Stimulated activated CD4-positive, alpha-beta T cell treated with anti-CD3 and anti-CD28 coated beads, TNF-alpha, amount 100 ng/mL, for 48 hours (primary cell): ENCODE results near the gene NBPF8.
"Not testable (repeated sequence)": the region's sequence is repeated elsewhere in the genome, so short reads cannot be mapped to it uniquely, and the experiment has no call there.

Source experiments
- DNase-seq, 3 donors: peaks; one replicate each; pipeline ENCODE4 v3.0.0-alpha.2; 2020; ENCODE audit warnings: low read depth in 3 of 3

Gene NBPF8, protein sequence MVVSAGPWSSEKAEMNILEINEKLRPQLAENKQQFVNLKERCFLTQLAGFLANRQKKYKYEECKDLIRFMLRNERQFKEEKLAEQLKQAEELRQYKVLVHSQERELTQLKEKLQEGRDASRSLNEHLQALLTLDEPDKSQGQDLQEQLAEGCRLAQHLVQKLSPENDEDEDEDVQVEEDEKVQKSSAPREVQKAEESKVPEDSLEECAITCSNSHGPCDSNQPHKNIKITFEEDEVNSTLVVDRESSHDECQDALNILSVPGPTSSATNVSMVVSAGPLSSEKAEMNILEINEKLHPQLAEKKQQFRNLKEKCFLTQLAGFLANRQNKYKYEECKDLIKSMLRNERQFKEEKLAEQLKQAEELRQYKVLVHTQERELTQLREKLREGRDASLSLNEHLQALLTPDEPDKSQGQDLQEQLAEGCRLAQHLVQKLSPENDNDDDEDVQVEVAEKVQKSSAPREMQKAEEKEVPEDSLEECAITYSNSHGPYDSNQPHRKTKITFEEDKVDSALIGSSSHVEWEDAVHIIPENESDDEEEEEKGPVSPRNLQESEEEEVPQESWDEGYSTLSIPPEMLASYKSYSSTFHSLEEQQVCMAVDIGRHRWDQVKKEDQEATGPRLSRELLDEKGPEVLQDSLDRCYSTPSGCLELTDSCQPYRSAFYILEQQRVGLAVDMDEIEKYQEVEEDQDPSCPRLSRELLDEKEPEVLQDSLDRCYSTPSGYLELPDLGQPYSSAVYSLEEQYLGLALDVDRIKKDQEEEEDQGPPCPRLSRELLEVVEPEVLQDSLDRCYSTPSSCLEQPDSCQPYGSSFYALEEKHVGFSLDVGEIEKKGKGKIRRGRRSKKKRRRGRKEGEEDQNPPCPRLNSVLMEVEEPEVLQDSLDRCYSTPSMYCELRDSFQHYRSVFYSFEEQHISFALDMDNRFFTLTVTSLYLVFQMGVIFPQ

DNA sequence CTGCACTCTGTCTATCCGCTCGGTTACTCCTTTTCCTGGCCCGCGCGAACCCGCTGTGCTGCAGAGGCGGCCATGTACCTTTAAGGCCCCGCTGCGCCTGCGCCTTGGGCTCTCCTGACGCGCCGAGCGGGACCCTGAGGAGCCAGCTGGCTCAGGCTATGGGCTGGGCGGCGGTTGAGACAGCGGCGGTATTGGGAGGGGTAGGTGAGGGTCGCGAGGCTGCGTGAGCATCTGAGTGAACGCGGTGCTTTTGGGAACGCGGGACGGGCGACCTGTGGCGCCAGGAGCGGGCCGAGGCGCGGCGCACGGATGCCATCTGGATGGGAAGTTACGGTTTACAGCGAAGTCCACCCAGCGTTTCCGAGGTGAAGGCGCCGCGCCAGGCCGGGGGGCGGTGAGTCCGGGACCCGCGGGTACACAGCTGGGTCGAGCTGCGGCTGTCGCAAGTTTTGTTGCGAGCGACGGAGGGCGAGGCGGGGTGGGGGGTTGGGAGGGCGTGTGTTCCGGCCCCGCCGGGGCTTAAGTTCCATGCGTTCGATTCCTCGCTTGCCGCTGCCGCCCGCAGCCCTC lies at the start of gene NBPF8:
TSS of gene NBPF8 (plus strand) at position 125 of the 570 bp plus-strand sequence. CDS start 21,488 bp downstream, outside the sequence.
- DNase-seq, result peak; percentile 37 to 64 (median 54)

DNA sequence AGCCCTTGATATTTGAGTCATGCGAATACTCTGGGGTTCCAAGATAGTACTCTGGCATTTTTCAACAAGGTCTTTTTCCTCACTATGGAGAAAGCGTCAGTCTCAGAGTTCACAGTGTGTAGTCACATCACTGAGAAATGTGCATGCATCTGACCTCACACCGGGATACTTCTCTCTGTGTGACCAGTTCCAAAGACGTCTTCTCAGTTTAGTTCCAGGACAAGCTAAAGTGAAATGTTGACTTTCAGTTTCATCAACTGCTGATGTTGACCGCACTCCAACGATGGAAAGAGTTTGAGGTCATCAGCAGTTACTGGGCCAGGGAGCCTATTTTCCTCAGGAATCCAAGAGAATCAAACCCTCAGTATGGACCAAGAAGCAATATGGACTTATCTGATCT lies 47.1 kb upstream of the NBPF8 start:
- not testable (repeated sequence) for DNase-seq

DNA sequence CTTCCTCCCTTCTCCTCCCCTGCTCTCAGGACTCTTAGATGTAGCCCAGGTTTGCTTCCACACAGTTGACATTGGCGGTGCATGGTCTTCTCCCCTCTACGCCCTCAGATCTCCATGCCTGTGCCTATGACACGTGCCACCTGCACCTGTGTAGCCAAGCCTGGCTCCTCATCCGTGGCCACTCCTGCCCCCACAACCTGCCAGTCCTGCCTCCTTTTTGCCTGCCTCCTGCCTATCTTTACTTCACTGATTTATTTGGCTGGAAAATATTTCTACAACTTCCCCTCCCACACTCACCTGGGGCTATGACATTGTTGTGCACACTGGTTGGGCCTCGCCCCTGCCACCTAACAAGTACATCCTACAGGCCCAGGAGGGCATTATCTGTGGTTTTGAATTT lies 28.2 kb upstream of the NBPF8 start:
- DNase-seq, result not testable (repeated sequence)

DNA sequence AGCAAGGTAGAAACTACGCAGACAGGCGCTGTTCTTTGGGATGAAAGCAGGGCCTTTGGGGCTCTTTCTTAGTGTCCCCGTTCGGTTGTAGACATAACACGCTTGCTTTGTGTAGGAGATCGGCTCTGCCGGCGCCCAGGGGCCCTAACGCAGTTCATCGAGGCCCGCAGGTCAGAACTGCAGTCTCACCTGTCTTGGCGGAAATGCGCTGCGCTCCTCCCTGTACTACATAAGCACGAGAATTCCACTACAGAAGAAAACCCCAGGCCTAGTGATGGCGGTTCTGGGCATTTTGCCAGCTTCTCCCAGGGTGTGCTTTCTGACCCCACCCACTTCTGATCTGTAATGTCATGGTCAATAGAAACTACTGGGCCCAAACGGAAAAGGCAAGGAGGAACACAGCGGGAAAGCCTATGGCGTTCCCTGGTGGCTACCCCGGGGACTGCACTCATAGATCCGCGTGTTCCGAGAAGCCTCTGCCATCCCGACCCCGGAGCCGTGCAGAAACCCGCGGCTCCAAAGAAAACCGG lies 26.2 kb upstream of the NBPF8 start:
- peak in 1 of 3 donors; percentile 12 for DNase-seq

DNA sequence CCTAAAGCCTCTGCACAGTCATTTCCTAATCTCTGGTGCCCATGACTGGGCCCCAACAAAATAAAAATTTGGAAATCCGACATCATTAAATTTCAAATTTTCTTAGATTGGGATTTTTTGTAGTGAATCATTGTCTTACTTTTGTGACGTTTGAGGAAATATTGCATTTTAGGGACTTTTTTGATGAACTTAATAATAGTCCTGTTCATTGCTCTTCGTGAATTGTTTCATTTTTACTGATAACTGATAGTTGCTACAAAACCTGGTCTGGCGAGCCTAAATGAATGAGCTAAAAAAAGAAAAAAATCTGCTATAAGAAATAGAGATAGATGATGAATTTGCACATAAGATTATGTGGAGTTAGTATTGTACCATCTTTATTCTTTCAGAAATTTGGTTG lies 23.5 kb upstream of the NBPF8 start:
- DNase-seq, result not testable (repeated sequence)

DNA sequence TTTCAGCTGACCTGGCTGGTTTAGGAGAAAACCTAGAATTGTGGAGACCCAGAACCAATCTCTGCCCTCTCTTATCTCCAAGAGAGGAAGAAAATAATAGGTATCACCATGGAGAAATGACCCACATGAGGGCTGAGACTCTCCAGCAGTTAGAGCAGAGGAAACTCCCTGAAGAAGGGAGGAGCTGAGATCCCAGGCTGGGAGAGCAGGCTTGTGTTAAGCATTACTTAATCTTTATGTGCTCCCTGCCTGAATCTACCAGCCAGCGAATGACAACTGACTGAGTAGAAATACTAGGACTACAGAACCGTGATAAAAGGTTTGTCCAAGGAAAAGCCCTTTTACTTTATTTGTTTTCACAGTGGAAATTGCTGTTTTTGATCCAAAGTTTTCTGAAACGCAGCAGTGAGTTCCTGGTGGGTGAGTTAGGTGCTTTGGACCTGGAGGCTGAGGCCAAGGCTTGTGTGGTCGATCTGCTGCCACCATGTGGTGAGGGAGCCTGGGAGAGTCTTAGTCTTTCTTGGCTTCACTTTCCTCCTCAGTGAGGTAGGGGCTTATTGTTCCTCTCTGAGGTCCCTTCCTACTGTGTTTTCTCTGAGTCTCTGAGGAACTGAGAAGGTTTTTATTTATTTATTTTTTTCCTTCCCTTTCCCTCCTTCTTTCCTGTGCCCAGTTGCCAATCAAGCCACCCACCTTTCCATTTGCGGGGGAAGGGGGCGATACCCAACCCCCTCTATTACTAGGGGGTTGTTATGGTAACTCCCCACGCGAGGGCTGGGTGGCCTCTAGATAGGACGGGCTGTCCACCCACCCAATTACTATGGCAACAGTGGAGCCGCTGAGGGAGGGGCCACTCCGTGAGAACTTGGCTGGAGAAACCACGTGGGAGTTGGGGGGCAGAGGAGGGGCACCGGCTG lies 21.3 kb upstream of the NBPF8 start:
- DNase-seq, result not testable (repeated sequence)

DNA sequence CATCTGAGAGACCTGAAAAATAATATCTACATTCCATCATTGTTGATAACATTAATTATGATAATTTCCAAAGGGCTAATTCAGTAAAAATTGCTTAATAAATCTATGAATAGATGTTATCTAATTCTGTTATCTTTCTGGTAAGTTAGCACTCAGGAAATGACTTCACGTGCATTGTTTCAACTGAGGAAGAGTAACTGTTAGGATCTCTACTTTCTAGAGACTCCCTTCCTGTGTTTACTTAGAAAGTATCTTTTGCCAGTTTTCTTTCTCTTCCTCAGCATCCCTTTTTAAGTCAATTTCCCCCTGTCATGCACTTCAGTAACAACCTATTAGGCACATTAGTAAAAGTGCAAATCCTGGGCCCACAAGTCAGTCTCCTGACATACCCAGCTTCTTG lies 9.5 kb upstream of the NBPF8 start:
- not testable (repeated sequence) for DNase-seq

DNA sequence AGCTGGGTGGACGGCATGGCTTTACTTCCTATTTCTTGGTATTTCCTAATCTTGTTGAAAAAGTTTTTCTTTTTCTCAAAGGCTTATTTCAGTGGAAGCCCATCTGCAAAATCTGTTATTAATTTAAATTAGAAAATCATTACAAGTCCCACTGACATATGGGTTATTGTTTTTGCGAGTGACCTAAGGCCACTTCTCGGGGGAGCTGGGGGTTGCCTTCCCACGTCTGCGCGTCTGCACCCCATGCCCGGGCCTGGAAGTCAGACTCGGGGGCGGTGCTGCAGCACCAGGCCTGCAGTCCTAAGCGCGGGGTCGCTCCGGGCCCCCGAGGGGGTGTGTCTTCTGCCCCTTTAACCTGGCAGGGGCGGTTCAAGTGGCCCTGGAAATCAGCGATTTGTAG lies 384 bp upstream of the NBPF8 start:
- DNase-seq, result not testable (repeated sequence)

DNA sequence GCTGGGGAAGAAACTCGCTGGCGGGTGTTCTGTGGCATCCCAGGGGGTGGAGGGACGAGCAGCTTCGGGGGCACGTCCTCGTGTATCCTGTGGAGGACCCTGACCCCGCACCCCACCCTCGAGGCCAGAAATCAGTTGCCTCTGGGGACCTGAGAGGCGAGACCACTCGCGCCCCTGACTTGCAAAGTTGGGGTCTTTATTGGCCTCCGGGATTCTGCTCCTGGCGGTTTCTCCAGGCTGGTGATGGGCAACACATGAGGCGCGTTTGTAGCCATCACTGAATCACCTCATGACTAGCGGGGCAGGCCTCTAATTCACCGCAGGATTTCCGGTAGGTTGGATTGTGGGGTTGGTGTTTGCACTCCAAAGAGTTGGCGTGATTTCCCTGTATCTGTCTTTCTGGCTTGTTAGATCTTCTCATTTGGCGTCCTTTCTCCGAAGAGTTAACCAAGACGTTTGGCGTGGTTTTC lies 692 bp downstream of the NBPF8 start:
- peak in 1 of 3 donors; percentile 8 for DNase-seq

DNA sequence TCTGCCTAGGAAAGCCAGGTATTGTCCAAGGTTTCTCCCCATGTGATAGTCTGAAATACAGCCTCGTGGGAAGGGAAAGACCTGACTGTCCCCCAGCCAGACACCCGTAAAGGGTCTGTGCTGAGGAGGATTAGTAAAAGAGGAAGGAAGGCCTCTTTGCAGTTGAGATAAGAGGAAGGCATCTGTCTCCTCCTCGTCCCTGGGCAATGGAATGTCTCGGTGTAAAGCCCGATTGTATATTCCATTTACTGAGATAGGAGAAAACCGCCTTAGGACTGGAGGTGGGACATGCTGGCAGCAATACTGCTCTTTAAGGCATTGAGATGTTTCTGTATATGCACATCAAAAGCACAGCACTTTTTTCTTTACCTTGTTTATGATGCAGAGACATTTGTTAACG lies 10.2 kb downstream of the NBPF8 start:
- DNase-seq, result not testable (repeated sequence)

DNA sequence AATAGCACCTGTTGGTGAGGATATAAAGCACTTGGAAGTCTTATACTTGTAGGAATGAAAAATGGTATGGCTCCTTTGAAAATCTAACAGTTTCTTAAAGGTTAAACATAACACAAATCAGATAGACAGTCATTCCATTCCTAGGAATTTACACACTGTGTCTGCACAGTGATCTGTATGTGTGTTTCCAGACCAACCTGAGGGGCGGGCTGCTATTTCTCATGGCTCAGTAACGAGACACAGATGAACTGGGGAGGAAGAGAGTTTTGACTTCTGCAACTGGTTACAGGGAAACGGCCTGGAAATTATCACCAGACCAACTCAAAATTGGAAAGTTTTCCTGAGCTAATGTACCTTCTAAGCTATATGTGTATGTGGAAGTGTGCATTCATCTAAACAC lies 16.8 kb downstream of the NBPF8 start:
- DNase-seq, result not testable (repeated sequence)

DNA sequence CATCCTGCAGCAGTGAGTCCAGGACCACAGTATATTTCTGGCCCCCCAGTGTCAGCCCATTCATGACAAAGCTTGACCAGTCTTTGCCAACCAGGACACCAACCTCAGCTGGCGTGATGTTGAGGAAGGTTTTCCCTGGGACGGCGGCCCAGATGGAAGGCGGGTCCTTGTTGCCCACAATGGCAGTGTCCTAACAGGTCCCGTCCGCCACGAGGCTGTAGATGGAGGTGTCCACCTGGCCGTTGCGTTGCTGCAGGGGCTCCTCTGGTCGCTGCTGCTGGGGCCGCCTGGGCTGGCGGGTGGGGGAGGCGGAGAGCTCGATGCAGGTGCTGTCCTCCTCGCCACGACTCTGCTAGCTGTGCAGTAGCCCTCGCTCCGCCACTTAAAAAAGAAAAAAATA lies 19.0 kb downstream of the NBPF8 start:
- DNase-seq, result not testable (repeated sequence)

DNA sequence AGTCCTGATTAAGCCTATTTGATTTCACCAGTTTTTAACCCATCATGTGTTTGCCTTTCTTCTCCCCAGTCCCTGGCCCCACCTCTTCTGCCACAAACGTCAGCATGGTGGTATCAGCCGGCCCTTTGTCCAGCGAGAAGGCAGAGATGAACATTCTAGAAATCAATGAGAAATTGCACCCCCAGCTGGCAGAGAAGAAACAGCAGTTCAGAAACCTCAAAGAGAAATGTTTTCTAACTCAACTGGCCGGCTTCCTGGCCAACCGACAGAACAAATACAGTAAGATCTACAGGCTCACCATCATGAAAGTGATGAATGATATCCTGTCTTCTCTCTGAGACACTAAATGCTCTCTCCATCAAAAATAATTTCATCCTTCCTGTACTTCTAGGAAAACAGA lies 34.3 kb downstream of the NBPF8 start:
- DNase-seq, result not testable (repeated sequence)
